ENCODE measurements around the gene ARRB1. TPM values are rescaled to one million over a fixed set of nuclear protein-coding genes. Genes with fewer than 3 reads are reported as not detected.
"Not testable (repeated sequence)": the region's sequence is repeated elsewhere in the genome, so short reads cannot be mapped to it uniquely, and the experiment has no call there.

The ARRB1 gene
- total RNA-seq, 1 experiment from 2014 or later, result 116 TPM

DNA sequence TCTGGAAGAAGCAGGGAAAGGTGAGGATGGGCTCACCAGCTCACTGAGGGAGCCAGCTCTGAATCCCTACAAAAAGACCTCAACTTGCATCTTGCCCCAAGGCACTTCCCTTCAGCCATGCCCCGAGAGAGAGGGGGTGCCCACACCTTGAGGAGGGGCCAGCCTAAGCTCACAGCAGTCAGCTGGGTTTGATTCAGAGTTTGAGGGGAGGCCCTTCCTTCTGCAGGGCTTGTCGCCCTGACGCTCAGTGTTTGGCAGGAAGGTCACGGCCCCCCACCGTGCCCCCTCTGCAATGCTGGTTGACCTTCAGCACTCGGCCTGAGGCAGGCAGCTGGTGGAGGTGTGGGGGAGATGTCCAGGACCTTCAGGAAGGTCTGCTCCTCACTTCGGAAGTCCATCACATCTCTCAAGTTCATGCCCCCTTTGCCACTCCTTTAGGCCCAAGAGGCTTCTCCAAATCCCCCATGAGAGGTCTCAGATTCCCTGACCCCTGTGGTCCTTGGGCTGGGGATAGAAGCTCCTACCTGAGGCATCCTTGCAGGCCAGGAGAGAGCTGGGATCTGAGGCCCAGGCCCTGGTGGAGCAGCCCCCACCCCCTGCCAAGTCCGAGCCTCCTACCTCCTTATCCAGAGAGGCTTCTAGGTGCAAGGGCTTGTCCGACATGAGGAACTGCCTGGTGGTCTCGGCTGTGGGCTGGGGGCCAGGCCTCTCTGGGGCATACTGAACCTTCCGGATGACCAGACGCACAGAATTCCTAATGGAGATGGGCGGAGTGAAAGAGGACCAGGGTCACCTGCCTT lies 73.3 kb downstream of the ARRB1 start:
- peaks cover 2% of the 10 kb centered on the region for H3K36me3 ChIP-seq (replicated peaks; ENCODE audit: control insufficient read depth, insufficient read depth, low read length)

DNA sequence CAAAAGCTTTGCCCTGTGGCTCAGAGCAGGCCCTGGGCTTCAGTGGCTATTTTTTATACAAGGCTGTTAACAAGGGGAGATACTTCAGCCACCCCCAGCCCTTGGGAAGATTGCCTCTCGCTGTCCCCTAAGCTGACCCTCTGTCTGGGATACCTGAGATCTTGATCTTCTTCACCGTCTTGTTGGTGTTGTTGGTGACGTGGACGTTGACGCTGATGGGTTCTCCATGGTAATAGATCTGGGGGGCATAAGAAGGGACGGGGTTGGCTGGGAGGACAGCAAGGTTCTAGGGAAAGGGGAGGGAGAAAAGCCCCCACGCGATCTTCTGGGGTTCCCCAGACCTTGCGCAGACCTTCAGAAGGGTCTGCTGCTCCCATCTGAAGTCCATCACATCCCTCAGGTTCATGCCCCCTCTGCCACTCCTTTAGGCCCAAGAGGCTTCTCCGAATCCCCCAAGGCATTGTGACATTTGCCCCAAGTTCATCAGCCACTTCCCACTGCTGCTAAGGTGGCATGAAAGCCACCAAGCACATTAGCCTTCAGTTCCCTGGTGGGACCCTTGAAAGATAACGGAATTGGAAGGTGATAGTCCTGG lies 74.2 kb downstream of the ARRB1 start:
- Histone ChIP-seq H3K27me3 (ENCODE audit: control insufficient read depth, insufficient read depth, low read length) (no peaks in the 10 kb centered on the region), H3K4me3 (ENCODE audit: insufficient read depth, low read depth, low read length) (no peak overlapping the region), H3K36me3 (replicated peaks; ENCODE audit: control insufficient read depth, insufficient read depth, low read length) (peaks cover 2% of the 10 kb centered on the region)
- DNase-seq, result no peak

More for the DNA sequence above, 73.3 kb downstream of the ARRB1 start:
- no peak for DNase-seq
- no peak overlapping the region for H3K4me3 ChIP-seq (ENCODE audit: insufficient read depth, low read depth, low read length)
- no peaks in the 10 kb centered on the region for H3K27me3 ChIP-seq (ENCODE audit: control insufficient read depth, insufficient read depth, low read length)

DNA sequence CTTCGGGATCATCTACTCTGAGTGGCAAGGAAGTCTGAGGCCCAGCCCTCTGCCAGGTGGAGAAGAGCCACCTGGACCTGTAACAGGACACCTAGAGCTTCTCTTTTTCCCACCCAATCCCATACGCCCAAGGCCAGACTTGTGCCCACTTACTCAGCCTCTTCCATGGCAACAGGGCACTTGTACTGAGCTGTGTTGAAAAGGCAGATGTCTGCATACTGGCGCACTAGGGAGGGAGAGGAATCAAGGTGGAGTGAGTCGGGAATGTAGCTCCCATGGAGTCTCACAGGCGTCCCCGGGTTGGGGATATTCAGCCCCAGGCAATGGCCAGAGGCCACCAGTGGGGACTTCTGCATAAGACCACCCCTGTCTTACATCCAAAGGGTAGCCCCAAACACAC lies 74.8 kb downstream of the ARRB1 start:
- DNase-seq, result no peak
- no peak overlapping the region for H3K4me3 ChIP-seq (ENCODE audit: insufficient read depth, low read depth, low read length)
- H3K36me3 ChIP-seq (replicated peaks; ENCODE audit: control insufficient read depth, insufficient read depth, low read length), result peaks cover 2% of the 10 kb centered on the region
- no peaks in the 10 kb centered on the region for H3K27me3 ChIP-seq (ENCODE audit: control insufficient read depth, insufficient read depth, low read length)

DNA sequence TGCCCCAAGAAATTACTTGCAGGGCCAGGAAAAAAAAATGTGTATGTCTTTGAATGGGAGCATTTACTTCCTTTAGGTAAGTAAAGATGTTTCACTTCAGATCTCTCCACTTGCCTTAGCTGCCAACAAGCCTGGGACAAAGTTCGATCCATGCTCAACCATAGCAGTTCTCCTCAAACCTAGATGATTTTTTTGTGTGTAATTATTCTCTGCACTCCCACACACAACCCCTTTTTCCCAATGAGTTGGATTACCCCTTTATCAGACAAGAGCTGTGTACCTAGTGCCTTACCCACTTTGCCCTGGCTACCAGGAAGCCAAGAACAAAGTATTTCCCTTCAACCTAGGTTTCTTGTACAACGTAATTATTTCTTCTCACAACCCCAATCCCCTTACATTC lies 75.3 kb downstream of the ARRB1 start:
- Histone ChIP-seq H3K27me3 (ENCODE audit: control insufficient read depth, insufficient read depth, low read length) (no peaks in the 10 kb centered on the region), H3K36me3 (replicated peaks; ENCODE audit: control insufficient read depth, insufficient read depth, low read length) (peaks cover 2% of the 10 kb centered on the region), H3K4me3 (ENCODE audit: insufficient read depth, low read depth, low read length) (no peak overlapping the region)
- no peak for DNase-seq

DNA sequence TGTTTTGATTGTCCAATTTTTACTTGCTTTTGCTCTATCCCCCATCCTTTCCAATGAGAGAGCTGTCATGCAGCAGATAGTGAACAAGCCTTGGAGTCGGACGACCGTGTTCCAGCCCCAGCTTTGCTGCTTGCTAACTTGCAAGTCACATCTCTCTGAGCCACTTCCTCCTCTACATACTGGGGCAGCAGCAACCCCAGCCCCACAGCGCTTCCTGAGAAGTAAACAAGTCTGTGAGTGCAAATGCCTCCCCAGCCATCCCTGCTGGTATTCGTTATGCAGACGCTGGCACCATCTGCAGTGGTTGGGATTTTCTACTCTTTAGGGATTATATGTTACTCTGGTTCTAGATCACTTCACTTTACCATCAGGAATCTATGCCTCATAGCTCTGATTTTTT lies 75.9 kb downstream of the ARRB1 start:
- no peak overlapping the region for H3K4me3 ChIP-seq (ENCODE audit: insufficient read depth, low read depth, low read length)
- peaks cover 2% of the 10 kb centered on the region for H3K36me3 ChIP-seq (replicated peaks; ENCODE audit: control insufficient read depth, insufficient read depth, low read length)
- H3K27me3 ChIP-seq (ENCODE audit: control insufficient read depth, insufficient read depth, low read length), result no peaks in the 10 kb centered on the region
- peak; percentile 76 for DNase-seq

DNA sequence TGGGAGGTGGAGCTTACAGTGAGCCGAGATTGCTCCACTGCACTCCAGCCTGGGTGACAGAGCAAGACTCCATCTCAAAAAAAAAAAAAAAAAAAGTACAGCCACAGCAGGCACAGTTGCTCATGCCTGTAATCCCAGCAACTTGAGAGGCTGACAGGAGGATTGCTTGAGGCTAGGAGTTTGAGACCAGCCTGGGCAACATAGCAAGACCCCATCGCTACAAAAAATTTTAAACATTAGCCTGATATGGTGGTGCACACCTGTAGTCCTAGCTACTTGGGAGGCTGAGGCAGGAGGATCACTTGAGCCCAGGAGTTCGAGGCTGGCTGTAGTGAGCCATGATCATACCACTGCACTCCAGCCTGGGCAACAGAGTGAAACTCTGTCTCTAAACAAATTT lies 76.7 kb downstream of the ARRB1 start:
- not testable (repeated sequence) for H3K27me3 ChIP-seq (ENCODE audit: control insufficient read depth, insufficient read depth, low read length); H3K4me3 ChIP-seq (ENCODE audit: insufficient read depth, low read depth, low read length); H3K36me3 ChIP-seq (replicated peaks; ENCODE audit: control insufficient read depth, insufficient read depth, low read length); DNase-seq

DNA sequence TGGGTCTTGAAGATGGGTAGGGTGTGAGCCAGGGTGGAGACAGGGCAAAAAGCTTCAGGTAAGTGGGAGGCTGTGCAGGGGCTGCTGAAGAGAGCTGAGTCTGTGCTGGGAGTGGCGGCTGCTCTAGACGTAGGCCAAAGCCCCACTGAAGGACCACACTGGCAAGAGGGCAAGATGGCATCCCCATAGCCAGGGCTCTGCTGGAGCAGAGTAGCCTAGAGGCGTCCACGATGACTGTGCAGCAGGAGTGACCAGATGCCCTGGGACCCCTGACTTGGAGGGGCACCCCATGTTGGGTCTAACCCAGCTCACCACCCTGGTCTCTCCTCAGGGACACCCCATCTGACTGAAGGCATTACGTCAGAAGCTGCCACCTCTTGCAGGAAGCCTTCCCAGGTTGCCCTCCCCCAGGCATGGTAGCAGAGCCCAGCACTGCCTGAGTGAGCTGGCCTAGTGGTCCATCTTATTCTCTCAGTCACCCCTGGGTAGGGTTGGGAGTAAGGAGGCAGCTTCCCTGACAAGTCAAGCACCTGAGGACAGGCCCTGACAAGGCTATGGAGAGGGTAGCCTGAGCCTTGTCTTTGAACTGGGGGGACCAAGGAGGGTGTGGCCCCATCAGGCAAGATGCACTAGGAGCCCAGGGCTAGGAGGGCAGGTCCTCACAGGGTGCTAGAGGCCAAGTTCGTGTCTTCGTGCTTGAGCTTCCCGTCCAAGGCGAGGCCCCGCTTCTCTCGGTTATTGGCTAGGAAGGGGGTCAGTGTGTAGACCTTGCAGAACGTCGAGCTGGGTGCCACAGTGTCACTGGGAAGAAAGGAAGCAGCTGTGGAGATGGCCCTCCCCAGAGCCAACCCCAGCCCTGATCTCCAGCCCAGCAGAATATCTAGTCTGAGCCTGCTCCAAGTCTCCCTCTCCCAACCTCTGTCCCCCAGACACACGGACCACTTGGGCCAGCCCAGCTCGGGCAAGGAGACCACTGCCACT lies 77.8 kb downstream of the ARRB1 start:
- no peaks in the 10 kb centered on the region for H3K27me3 ChIP-seq (ENCODE audit: control insufficient read depth, insufficient read depth, low read length)
- no peak overlapping the region for H3K4me3 ChIP-seq (ENCODE audit: insufficient read depth, low read depth, low read length)
- no peak for DNase-seq
- H3K36me3 ChIP-seq (replicated peaks; ENCODE audit: control insufficient read depth, insufficient read depth, low read length), result peaks cover 2% of the 10 kb centered on the region

DNA sequence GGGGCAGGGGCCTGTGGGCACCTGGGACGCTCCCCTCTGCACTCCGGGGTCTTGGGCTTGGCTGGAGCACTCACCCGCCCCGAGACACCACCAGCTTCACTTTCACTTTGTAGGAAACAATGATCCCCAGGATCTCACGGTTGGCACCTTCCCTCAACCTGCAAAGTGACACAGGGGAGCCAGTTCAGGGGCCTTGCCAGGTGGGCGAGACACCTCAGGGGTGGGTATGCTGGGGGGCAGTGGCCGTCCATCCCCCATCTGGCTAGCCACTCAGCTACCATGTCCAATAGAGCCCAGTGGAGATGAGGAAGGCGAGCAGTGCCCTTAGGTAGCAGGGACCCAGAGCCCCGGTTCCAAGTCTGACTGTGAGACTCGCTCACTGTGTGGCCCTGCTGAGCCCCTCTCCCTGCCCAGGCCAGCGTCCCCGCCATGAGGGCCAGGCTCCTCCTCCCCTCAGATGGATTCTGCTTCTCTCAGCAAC lies 78.6 kb downstream of the ARRB1 start:
- no peak for DNase-seq
- Histone ChIP-seq H3K4me3 (ENCODE audit: insufficient read depth, low read depth, low read length) (no peak overlapping the region), H3K36me3 (replicated peaks; ENCODE audit: control insufficient read depth, insufficient read depth, low read length) (peaks cover 2% of the 10 kb centered on the region), H3K27me3 (ENCODE audit: control insufficient read depth, insufficient read depth, low read length) (no peaks in the 10 kb centered on the region)

DNA sequence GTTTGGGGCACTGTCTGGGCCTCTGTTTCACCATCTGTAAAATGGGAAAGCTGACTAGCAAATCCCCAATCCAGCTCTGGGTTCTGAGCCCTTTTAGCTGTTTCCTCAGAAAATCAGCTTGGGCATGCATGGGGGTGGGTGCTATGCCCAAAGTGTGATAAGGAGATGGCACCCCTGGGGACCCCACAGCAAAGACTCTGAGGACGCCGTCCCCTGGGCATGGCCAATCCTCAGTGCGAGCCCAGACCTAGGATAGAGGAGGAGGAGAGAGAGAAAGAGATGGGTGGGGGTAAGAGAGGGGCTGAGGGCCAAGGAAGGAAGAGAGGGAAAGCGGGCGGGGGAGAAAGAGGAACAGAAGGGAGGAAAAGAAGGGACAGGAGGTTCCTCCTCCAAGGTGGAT lies 79.1 kb downstream of the ARRB1 start:
- no peak for DNase-seq
- Histone ChIP-seq H3K4me3 (ENCODE audit: insufficient read depth, low read depth, low read length) (no peak overlapping the region), H3K36me3 (replicated peaks; ENCODE audit: control insufficient read depth, insufficient read depth, low read length) (no peaks in the 10 kb centered on the region), H3K27me3 (ENCODE audit: control insufficient read depth, insufficient read depth, low read length) (no peaks in the 10 kb centered on the region)

DNA sequence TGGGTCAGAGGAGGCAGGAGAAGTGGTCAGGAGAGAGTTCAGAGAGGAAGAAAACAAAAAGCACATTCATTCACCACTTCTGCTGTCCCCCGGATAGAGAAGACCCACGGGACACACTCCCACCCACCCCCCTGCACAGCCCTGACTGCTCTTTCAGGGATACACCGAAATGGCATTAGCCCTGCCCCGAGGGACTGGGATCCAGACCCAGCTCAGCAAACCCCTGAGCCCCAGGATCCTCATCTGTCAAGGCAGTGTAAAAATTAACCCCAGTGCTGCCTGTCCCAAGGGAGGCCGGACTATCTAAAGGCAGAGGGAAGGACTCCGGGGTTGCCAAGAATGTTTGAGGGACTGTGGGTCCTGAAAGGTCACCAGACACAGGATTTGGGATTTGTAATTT lies 79.7 kb downstream of the ARRB1 start:
- no peaks in the 10 kb centered on the region for H3K27me3 ChIP-seq (ENCODE audit: control insufficient read depth, insufficient read depth, low read length)
- H3K36me3 ChIP-seq (replicated peaks; ENCODE audit: control insufficient read depth, insufficient read depth, low read length), result no peaks in the 10 kb centered on the region

DNA sequence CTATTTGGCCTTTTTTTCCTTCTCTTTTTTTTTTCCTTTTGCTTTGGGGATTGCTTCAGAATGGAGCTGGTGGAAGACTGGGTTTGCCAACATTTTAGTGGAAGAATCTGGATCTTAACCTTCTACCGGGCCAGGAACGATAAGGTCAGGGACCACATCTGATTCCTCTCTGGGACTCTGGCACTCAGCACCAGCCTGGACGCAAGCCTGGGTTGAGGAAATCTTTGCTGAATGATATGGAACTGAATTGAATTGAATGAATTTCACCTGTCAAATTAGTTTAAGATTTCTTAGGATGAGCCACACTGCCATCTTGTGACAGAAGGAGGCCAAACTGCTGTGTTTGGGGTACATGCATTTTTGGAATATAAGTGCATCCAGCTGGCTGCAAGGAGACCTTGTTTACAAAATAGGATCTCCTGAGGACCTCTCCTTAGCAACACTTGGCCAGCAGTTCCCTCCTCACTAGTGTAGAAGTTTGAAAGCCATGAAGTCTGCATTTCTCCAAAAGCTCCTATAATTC lies 80.5 kb downstream of the ARRB1 start:
- Histone ChIP-seq H3K36me3 (replicated peaks; ENCODE audit: control insufficient read depth, insufficient read depth, low read length) (no peaks in the 10 kb centered on the region; the same call in 1 of the 2 replicates), H3K4me3 (ENCODE audit: insufficient read depth, low read depth, low read length) (no peak overlapping the region), H3K27me3 (ENCODE audit: control insufficient read depth, insufficient read depth, low read length) (no peaks in the 10 kb centered on the region)
- DNase-seq, result peak; percentile 71

More for the DNA sequence above, 79.7 kb downstream of the ARRB1 start:
- H3K4me3 ChIP-seq (ENCODE audit: insufficient read depth, low read depth, low read length), result no peak overlapping the region
- DNase-seq, result no peak

DNA sequence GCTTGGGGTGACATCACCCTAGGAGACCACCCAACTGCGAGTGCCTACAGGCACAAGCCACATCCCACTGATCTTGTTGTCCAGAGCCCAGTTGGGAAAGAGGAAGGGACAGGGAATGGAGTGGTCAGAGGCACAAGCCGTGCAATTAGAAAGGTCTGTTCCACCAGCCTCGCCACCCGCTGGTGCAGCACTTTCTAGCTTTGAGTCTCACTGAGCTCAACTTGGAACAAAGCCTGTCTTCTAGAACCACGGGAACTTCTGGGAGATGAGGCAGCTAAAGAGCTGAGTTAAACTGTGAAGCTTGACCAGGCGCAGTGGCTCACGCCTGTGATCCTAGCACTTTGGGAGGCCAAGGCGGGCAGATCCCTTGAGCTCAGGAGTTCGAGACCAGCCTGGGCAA lies 81.6 kb downstream of the ARRB1 start:
- no peaks in the 10 kb centered on the region for H3K27me3 ChIP-seq (ENCODE audit: control insufficient read depth, insufficient read depth, low read length)
- H3K36me3 ChIP-seq (replicated peaks; ENCODE audit: control insufficient read depth, insufficient read depth, low read length), result no peaks in the 10 kb centered on the region; the same call in 1 of the 2 replicates
- no peak for DNase-seq
- H3K4me3 ChIP-seq (ENCODE audit: insufficient read depth, low read depth, low read length), result no peak overlapping the region

DNA sequence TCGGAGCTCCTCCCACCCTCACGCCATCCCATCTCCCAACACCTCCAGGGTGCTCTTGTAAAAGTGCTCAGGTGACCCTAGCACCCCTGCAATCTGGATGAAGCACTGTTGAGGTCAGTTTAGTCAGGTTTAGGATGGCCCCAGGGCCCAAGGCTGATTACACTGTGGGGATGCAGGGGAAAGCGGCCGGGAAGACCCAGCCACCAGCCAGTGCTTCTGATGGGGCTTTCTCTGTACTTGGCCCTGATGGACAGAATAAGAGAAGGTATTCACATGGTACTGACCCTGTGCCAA lies 82.1 kb downstream of the ARRB1 start:
- Histone ChIP-seq H3K4me3 (ENCODE audit: insufficient read depth, low read depth, low read length) (no peak overlapping the region), H3K27me3 (ENCODE audit: control insufficient read depth, insufficient read depth, low read length) (no peaks in the 10 kb centered on the region), H3K36me3 (replicated peaks; ENCODE audit: control insufficient read depth, insufficient read depth, low read length) (no peaks in the 10 kb centered on the region; the same call in 1 of the 2 replicates)
- DNase-seq, result no peak

DNA sequence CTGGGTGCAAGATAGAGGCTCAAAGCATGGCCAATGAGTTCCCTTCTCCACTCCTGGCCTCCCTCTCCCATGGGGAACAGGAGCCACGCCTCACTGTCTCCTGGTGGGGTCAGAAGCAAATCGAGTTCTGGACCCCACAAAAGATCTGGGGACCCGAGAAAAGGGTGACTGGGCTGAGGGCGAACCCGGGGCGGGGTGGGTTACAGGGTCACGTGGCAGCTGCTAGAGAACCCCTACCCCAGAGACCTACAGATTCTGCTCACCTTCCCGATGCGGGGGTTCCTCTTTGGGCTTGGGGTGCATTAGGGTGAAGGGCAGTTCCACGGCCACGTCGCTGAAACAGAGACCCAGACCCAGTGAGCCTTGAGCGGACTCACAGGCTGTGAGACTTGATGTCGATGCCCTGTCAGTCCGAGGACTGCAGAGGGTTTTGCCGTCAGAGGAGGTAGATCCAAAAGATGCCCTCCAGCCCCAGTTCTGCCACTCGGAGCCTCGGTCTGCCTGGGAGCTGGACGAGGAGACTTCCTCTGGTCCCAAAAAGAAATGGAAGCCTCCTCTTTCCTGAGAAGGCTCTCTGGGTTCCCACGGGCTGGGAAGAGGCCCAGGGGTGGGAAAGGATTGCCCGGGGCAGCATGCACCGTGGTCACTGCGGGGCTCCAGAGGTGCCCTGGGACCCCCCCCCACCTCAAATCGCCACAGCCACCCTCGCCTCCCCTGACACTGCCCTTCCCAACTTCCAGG lies 82.7 kb downstream of the ARRB1 start:
- no peaks in the 10 kb centered on the region; the same call in 1 of the 2 replicates for H3K36me3 ChIP-seq (replicated peaks; ENCODE audit: control insufficient read depth, insufficient read depth, low read length)
- H3K27me3 ChIP-seq (ENCODE audit: control insufficient read depth, insufficient read depth, low read length), result no peaks in the 10 kb centered on the region
- DNase-seq, result no peak
- no peak overlapping the region for H3K4me3 ChIP-seq (ENCODE audit: insufficient read depth, low read depth, low read length)

Data from H7 (cell line).